Measurements from ENCODE around the gene KLK14.

The KLK14 gene

DNA sequence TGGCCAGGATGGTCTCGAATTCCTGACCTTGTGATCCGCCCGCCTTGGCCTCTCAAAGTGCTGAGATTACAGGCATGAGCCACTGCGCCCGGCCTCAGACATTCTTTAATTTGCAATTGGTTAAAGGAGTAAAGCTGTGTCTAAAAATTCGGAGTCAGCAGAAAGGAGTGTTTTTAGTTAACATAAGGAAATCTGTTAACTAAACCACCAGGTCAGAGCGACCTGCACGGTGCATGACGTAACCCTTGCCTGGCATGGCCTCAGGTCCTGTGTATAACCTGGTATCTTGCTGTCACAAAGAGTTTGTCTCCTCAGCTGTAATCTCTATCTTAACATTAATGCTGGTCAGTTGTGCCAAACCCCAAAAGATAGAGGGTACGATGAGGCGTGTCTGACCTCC lies 38.4 kb downstream of the KLK14 start:
- DNase-seq (ENCODE audit: low spot score): no peak

DNA sequence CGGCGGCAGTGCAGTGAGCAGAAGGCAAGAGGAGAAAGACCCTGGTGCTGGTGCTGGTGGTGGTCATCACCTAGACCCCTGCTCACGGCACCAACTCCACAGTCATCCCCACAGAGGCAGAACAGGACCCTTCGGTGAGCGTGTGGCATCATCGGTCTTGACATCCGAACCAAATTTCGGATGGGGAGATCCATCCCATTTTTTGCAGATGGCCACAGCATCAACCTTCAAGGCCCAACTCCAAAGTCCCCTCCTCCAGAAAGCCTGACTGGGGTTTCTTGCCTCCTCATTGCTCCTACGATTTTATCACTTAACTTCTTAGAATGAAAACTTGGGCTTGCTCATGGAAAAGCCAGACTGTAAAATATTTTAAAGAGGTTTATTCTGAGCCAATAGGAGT lies 39.2 kb downstream of the KLK14 start:
- DNase-seq (ENCODE audit: low spot score): no peak

DNA sequence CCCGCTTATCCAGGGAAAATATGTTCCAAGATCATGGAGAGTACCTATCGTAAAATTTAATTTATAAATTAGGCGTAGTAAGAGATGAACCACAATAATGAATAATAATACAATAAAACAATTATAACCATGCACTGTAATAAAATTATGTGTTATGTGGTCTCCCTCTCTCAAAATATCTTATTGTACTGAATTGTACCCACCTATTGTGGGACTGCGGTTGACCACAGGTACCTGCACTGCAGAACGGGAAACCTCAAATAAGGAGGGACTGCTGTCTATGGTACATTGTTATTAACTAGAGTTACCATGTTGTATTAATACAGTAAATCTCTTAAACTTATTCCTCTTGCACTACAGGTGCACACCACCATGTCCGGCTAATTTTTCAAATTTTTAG lies 42.5 kb downstream of the KLK14 start:
- DNase-seq (ENCODE audit: low spot score): no peak

DNA sequence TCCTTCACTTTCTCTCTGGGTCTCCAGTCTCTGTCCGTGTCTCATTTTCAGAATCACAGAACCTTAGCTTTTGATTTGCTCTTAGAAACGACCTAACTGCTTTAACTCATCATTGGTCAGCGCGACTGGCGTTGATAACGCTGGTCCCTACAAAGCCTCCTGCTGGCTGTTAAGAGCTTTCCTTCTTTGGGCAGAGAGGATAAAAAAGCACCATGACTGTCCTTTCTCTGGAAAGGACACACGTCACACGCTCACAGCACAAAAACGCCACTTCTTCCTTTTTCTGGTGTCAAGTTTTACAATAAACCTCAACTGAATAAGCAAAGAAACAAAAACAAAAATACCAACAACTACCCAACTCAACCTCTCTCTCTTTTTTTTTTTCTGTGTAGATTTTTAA lies 46.2 kb downstream of the KLK14 start:
- no peak for DNase-seq (ENCODE audit: low spot score)

DNA sequence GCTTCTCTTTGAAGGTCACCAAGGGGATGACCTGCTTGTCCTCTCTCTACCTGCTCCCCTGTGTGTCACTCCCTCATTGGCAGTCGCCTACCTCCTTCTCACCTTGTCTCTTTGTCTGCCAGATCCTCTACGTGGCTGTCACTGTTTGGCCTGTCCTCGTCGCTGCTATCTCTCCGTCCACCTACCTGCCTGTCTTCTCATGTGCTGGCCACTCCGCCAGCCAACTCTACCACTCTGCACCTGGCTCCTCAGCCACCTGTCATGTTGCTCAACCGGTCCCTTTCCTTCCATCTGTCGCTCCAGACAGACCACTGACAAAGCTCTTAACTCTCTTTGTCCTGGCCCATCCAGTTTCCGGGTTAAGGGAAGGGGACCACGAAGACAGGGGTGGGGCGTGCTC lies 48.0 kb downstream of the KLK14 start, which contains the start of gene KLK12:
TSS of gene KLK12 (minus strand) at position 299 of the 400 bp plus-strand sequence. CDS start 381 bp downstream, outside the sequence.
- no peak for DNase-seq (ENCODE audit: low spot score)

DNA sequence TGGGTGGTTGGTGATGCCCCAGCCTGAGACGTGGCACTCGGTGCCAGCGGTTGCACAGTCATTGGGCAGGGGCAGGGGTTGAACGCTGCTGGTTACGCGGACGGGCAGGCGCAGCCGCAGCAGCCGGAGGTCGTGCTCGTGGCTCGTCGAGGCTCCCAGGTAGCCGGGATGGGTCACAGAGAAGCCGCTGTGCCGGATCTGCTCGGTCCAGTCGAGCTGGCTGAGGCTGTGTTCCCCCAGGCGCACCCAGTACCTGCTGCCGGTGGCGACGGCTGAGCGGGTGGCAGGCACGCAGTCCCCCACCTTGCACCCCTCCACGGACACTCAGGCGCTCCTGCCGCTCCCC lies 50.8 kb downstream of the KLK14 start:
- no peak for DNase-seq (ENCODE audit: low spot score)

DNA sequence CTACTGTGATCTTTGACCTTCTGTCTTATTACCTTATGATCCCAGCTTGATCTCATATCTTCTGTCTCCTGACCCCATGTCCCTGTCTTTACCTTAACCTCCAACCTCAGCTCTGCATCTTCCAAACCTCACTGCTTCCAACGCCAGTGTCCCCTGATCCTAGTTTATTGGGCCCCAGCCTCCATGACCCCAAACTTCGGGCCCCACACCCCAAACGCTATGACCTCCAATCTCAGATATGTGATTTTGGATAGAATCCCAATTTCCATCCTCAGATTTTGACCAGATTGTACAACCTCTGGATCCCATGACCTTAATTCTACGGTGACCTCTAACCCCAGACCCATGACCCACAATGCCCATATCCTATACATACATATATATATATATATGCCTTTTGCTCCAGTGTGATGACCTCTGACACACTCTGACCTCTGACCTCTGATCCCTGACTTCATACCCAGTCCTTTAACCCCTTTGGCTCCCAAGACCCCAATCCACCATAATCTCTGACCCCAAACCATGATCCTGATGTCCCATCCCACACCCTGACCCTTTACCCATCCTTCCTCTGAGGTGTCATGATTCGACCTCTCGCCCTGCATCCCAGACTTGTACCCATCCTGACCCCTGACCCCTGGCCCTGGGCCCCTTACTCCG lies 51.3 kb downstream of the KLK14 start:
- no peak for DNase-seq (ENCODE audit: low spot score)

DNA sequence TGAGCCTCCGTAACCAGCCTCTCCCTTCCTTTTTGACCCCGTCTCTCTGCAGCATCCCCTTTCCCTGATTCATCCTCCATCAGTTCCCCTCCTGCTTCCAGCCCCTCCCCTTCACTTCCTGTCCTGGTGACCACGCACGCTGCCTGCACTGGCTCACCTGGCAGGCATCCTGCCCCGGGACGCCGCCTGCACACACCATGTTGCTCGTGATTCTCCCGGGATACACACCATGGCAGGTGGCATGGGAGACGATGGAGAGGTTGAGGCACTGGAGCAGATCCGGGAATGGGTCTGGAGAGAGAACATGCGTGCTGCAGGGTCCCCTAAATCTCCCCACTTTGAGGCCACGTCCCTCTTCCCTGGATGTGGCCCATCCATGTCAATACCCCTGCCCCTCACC lies 52.1 kb downstream of the KLK14 start:
- no peak for DNase-seq (ENCODE audit: low spot score)

DNA sequence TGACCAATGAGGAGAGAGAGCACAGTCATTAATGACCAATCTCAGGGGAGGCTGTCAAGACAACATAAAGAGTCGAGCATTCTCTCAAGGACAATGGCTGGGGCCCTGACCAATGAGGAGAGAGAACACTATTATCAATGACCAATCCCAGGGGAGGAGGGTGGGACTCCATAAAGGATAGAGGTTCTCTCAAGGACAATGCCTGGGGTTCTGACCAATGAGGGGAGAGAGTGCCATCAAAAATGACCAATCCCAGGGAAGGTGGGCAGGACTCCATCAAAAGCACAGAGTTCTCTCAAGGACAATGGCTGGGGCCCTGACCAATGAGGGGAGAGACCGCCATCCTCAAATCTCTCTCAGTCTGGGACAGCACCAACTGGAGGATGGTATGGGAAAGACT lies 53.0 kb downstream of the KLK14 start:
- no peak for DNase-seq (ENCODE audit: low spot score)
